NCI-H146 treated with DMSO at 0.1 percent for 48 hours (cell line): ENCODE data around the gene PDPR.
"Not testable (repeated sequence)": the region's sequence is repeated elsewhere in the genome, so short reads cannot be mapped to it uniquely, and the experiment has no call there.

Experiments used
- DNase-seq: peaks from one replicate; lab custom pipeline; 2025; ENCODE audit not compliant: unreplicated experiment; lab: John Stamatoyannopoulos, UW

Gene PDPR

DNA sequence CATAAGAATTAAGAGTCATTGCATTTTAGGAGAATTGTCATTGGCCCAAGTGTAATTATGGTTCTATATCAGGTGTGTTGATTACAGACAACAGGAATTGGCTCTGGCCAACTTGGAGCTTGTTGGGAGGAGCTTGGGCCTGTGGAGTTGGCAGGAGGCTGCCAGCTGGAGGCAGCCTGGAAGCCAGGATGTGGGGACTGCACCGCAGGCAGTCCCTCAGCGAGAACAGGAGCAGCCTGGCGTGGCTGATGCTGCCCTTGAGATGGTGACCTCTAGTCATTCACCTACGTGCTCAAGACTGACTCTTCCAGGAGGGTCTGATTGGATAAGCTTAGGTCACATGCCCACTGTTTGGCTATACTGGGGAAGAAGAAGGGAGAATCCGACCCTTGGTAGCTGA, 13.6 kb downstream of the PDPR start:
- not testable (repeated sequence) for DNase-seq

DNA sequence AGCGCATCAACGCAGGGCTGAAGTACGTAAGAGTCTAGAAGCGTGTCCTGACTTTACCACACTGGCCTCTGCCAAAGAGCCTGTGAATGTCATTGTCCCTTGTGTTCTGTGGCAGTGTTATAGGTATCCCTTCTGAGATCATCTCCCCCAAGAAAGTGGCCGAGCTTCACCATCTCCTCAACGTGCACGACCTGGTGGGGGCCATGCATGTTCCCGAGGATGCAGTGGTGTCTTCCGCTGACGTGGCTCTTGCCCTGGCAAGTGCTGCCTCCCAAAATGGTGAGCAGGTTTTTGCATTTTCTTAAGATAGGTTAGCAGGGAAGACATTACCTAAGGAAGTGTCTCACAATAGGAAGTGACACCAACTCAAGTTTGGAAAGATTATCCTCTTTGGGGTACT, 14.7 kb downstream of the PDPR start:
- not testable (repeated sequence) for DNase-seq

DNA sequence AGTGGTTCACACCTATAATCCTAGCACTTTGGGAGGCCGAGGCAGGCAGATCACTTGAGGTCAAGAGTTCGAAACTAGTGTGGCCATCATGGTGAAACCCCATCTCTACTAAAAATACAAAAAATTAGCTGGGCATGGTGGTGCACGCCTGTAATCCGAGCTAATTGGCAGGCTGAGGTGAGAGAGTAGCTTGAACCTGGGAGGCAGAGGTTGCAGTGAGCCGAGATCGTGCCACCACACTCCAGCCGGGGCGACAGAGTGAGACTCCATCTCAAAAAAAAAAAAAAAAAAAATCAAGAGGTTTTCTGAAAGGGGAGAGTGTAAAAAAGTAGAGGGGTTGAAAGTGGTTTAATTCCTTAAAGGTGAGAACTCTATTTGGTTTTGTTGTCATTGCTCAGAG, 21.7 kb downstream of the PDPR start:
- DNase-seq, result not testable (repeated sequence)

DNA sequence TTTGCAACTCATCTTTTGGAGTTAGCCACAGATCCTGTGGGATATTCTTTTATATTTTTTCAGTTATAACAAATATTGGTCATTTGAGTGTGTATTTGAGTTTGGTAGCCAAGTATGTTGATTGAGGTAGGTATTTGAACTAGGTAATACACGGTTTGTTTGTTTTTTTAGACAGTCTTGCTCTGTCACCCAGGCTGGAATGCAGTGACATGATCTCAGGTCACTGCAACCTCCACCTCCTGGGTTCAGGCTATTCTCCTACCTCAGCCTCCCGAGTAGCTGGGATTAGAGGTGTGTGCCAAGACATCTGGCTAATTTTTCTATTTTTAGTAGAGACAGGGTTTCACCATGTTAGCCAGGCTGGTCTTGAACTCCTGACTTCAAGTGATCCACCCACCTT, 22.5 kb downstream of the PDPR start:
- not testable (repeated sequence) for DNase-seq

DNA sequence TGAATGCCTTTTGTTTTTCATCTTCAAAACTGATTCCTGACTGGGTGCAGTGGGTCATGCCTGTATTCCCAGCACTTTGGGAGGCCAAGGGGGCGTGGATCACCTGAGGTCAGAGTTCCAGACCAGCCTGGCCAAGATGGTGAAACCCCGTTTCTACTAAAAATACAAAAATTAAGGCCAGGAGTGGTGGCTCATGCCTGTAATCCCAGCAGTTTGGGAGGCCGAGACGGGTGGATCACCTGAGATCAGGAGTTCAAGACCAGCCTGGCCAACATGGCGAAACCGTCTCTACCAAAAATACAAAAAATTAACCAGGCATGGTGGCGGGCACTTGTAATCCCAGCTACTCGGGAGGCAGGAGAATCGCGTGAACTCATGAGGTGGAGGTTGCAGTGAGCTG, 28.6 kb downstream of the PDPR start:
- DNase-seq, result not testable (repeated sequence)

DNA sequence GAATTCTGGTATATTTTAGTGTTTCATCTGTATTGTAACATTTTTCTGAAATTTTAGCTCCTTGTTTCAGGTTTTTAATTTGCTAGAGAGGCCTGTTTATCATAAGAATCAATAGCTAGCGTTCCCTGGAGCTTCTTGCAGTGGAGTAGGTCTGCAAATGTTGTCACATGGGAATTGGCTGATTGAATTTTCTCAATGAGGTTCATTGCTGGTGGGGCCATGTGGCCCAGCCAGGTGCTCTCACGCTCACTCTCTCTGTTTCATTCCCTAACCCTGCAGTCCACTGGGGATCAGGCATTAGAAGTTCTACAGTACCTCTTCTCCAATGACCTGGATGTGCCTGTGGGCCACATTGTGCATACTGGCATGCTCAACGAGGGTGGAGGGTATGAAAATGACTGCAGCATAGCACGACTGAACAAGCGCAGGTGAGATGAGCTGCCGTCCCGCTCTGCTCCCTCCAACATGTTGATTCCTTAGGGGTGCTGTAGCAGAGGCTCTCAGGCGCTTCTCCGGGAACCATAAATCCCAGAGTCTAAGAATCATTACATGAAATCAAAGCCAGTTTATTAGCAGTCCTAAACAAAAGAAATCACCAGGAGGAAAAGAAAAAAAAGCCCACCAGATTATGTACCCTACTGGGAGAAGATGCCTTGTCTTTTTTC, 29.2 kb downstream of the PDPR start:
- DNase-seq, result not testable (repeated sequence)

DNA sequence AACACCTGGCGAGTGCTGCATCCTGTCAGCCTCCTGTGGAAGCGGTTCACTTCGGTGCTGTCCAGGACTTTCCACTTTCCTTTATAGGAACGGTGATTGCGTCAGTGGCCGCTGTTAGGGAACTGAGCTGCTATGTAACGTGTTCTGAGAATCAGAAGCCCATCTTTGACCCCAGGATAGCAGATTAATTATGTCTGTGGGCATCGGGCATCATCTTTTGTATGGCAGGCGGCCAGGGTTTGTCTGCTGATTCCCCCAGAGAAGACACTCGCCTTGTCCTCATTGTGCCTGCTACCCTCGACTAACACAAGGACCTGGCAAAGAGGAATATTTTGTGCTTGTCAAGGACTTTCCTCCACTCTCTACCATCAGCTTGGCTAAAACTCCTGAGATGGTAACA, 33.7 kb downstream of the PDPR start:
- not testable (repeated sequence) for DNase-seq

DNA sequence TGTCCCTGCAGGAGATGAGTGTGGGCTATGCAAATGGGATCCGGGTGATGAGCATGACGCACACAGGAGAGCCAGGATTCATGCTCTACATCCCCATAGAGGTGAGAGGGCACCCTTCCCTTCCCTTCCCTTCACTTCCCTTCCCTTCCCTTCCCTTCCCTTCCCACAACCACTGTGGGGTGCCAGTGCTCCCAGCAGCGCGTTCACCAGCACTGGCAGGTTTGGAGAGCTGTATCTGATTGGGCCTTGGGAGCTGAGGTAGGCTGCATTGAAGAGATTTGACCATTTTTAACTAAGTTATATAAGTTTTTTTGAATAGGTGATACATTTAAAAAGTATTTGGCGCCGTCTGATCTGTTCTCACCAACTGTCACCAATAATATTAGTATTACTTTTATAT, 34.3 kb downstream of the PDPR start:
- not testable (repeated sequence) for DNase-seq

DNA sequence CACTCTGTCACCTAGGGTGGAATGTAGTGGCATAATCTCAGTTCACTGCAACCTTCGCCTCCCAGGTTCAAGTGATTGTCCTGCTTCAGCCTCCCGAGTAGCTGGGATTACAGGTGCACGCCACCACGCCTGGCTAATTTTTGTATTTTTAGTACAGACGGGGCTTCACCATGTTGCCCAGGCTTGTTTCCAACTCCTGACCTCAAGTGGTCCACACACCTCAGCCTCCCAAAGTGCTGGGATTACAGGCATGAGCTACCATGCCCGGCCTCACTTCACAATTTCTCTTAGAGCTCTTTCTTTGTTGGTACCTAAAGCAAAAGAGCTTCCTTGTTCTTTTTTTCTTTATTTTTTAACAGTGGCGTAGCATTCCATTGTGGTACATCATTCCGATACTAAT, 35.2 kb downstream of the PDPR start:
- DNase-seq, result not testable (repeated sequence)

DNA sequence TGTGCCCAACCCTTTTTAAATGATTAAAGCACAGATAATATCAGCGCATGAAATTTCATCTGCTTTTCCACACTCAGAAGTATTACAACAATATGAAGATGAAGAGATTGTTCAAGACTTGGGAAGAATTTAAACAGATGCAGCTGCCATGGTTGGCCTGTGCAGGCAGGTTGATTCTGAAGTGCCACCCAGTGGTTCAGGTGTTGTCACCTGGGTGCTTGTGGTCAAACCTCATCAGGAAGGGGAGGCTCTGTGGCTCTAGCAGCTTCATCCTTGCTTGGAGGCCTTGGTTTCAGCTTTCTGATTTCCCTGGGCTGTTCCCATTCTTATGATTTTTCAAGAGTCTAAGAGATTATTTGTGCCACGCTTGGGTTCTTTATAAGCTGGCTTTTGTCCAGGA, 37.3 kb downstream of the PDPR start:
- no peak for DNase-seq

DNA sequence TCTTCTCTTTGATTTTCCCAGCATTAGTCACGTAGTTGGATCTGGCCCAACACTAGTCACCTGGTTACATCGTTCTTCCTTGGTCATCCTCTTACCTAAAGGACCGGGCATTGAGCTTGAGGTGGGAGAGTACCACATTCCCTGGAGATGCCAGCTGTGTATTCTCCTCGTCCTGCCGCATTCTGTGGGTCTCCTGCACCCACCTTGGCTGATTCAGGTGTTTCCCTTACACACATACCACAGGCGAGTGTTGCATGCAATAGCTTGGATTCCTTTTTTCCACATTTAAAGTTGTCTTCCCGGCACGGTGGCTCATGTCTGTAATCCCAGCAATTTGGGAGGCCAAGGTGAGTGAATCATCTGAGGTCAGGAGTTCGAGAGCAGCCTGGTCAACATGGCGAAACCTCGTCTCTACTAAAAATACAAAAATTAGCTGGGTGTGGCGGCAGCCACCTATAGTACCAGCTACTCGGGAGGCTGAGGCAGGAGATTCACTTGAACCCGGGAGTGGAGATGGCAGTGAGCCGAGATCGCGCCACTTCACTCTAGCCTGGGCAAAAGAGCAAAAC, 37.9 kb downstream of the PDPR start:
- no peak for DNase-seq

DNA sequence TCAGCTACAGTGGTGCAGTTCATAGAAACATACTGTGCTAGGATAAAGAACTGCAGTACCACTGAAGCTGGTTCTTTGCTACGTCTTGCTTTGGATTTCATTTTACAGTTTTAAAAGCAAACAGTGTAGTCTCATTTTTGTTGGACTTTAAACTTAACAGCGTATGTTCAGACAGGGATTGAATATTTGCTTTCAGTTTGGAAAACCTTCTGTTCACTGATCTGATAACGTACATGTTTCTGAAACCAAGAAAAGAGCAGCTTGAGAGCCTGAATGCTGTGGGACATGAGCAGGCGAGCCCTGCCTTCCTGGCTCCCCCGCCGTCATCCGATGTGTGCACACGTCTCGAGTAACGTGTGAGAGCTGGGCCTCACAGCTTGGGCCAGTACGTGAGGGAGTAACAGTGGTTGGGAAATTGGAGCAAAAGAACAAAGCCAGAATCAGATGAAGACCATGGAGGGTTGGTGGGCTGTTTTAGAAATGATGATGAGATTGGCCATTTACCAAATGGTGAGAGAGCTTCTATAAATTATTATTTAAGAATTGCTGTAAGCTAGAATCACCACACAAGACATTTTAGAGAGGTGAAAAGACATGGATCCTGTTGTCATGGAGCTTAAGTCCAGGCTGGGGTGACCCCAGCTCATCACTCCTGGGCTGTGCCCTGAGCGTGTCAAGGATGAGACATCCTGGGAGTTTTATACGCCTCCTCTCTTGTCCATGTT, 38.6 kb downstream of the PDPR start:
- no peak for DNase-seq

DNA sequence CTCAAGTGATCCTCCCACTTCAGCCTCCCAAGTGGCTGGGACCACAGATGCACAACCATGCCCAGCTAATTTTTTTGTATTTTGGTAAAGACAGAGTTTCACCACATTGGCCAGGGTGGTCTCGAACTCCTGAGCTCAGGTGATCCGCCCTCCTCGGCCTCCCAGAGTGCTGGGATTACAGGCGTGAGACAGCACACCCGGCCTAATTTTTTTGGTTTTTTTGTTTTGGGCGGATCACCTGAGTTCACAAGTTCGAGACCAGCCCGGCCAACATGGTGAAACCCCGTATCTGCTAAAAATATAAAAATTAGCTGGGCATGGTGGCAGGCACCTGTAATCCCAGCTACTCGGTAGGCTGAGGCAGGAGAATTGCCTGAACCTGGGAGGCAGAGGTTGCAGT, 40.6 kb downstream of the PDPR start:
- DNase-seq, result not testable (repeated sequence)

DNA sequence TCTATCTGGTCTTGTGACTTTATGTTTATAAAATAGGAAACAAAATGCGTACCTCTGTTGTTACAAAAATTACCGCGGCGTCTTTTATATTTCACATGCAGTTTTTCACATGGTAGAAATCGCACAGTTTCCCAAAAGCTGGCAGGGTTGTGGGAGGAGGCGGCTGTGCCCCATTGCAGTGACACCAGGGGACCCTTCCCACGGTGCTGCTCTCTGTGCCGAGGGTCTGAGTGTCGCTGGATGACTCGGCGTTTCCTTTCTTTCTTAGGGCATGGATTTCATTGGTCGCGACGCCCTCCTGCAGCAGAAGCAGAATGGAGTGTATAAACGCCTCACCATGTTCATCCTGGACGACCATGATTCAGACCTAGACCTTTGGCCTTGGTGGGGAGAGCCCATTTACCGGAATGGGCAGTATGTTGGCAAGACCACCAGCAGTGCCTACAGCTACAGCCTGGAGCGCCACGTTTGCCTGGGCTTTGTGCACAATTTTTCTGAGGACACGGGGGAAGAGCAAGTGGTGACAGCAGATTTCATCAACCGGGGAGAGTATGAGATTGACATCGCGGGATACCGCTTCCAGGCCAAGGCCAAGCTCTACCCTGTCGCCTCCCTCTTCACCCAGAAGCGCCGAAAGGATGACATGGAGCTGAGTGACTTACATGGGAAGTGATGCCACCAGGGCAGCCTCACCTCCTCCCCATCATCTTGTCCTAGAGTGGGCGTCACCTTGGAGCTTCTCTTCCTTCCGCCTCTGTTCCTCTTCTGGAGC, 42.3 kb downstream of the PDPR start:
- DNase-seq, result no peak

DNA sequence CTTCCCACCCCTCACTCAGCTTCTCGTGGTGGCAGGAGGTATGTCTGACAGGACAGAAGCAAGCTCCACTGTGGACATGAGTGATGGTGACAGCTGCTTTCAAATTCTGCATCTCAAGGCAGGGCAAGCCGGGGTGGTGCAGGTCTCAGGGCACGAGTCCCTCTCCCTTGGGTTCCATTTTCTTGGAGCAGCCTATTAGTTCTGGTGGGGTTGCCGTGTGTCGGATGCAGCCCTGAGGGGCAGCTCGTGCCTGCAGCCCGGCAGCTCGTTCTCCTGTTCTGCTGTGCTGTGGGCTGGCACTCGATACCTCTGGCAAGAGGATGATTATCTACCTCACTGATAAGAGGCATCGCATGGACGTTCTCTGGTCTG, 43.0 kb downstream of the PDPR start:
- DNase-seq, result no peak

DNA sequence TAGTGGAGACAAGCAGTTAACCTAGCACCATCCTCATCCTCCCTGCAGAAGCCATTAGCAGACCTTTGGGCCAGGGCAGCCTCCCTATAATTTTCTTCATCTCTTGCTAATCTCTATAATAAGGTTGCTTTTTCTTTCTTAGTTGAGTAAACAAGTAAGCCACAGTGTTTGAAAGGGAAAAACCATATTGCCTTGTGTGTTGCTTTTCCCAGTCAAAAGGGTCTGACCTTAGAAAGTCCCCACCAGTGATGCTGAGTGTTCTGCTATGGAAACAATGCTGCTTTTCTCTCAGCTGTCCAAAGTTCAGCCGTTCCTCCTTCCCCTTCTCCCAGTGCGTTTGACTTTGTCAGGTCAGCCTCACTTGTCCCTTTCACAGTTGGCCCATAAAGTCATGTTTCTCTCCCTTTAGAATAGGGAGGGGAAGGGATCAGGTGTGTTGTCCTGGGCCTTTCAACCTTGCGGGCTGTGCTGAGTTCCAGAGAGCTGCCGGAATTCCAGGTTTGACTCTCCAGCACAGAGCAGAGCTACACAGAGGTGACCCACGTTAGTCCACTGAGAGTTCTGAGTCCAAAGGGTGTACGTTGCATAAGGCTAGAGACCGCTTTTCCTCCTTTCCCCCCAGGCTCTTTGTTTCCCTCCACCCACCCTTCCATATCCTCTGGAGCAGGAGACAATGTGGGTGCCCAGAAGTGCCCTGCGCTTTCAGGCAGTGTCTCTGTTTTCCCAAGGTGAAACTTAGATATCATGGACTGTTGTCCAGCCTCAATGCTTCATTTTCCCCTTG, 43.5 kb downstream of the PDPR start:
- no peak for DNase-seq

DNA sequence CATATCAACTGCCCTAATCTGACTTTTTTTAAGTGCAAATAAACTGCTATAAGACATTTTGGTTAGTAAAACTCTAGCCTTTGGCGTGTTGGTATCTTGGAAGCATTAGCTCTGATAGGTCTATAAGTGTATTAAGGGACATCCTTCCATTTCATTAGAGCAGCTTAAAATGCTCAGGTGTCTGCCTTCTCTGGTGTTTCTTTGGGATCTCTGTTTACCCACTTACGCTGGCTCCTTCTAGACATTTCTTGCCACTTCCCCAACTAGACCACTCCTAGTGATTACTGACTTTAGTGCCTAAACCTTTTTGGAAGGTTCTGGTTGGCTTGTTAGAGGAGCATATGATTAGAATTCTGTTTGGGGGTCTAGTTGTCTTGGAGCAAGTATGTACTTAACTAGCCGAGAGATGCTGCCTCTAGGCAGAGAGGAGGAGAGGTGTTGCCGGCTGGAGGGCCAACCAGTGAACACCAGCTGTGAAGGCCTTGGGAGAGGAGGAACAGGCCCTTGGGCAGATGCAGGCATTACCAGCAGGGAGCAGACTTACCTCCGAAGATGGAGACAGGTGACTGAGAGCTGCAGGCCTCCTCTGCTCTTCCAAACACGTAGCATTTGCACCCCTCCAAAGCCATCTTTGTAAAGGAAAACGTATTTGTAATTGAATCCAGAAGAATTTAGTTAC, 44.3 kb downstream of the PDPR start:
- no peak for DNase-seq

DNA sequence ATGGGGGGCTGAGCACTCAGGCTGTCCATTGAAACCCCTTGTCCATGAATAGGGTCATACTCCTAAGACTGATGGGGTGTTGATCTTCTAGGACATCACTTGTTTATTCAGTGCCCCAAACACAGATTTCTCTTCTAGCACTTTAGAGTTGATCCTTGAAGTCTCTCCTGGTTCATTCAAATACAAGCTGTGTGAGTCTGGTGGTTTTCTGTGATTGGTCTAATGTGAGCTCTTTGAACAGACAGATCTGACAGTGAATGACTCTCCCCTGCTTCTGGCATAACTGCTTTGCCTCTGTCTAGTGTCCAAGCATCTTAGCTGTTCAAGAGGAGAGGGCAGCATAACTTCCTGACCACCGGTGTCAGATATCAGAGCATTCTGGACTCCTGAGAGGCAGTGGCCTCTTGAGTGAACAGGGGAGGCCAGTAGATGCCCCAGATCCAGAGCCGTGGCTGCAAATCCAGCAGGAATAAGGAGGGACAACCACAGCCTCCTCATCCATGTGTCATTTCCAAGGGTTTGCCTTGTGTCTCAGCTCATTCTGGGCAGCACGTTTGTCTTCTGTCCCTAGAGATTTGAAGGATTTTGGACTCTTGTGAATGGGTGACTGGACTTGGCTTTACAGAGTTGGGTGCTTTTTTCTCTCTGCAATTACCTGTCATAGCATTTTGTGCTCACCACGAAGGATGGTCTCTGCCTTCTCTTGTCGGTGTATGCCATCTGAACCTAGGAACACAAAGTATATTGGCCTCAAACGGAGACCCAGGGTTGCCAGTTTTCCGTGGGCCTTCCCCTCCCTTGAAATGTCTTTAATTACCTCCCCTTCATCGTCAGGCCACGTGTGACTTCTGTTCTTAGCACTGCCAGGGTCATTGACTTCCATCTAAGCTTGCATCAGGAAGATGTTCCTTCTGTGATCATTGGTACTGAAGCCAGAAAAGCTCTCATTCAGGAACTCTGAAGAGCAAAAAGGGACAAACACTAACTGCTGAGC, 45.5 kb downstream of the PDPR start:
- no peak for DNase-seq

DNA sequence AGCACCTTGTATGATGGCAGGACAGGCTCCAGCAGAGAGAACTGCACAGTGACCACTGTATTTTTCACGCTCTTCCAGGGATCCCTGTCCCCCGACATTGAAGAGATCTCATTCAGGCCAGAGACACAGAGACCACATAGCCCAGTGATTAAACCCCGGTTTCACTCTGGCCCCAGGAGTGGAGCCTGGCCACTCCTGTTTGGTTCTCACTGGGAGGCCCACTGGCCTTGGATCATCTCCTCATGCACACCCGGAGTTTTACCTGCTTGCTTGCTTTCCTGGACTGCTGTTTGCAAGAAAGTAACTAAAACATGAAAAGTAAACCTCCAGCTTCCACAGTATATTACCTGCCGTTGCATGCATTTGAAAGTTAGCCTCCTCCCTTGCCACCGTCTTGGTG, 46.3 kb downstream of the PDPR start:
- no peak for DNase-seq
